ENCODE data around the gene GMNC.

Gene GMNC

DNA sequence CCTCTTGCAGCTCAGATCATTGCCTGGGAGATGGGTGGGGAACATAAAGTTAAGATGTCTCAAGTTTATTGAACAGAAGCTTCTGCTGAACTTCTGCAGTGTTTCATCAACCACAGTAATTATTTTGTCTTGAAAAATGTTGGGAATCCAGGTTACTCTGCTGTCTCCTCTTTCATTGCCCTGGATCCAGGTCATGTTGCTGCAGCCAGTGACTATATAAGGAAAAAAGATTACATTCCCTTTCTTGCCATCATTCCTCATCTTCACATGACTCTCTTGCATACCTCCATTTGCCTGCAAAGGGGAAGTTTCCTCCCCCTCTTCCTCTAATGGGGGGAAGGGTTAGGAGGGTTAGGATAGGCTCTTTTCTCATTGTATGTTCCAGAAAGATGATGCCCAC, 15.1 kb downstream of the GMNC start:
- DNase-seq: no peak

DNA sequence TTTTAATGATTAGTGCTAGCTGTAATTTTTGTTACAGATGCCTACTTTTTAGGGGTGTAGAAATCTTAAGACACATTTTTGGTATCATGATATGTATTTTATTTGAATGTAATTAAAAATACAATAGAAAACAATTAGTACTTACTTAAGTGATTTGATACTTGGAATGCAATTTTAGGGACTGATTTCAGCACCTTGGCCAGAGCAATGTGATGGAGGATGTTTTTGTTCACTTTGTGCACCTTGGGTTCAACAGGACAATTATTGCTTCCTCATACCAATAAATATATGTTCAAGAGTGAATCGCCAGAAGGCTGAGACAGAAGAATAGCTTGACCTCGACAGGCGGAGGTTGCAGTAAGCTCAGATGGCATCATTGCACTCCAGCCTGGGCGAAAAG, 22.3 kb downstream of the GMNC start:
- DNase-seq: no peak

DNA sequence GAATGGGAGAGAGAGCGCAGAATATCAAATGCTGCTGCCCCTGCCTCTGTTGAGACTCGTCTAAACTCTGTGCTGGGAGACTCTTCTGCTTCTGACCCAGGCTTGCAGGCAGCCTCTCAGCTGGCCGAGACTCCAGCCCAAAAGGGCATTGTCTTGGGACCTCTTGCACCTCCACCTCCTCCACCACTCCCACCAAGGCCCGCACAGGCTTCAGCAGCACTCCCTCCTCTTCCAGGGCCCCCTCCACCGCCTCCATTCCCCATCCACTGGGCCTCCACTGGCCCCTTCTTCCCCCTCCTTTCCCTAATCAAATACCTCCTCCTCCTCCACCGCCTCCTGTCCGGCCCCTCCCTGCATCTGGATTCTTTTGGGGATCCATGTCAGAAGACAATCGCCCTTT, 31.3 kb downstream of the GMNC start:
- DNase-seq: no peak

DNA sequence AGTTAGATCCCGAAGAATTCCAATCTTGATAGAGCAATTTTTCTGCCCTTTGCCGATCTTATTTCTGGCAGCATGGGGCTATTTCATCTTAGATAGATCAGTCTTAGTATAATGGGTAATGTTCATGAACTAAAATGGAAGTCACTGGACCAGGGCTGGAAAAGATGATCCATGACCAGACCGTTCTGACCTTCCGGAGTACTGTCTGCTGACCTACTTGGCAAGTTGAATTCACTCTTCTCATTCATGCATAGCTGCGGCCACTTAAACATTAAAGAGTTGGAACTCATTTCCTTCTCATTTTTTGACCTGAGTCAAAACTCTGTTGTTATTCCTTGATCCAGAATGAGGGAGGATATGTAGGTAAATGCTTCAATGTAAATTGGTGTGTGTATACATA, 32.5 kb downstream of the GMNC start:
- DNase-seq: no peak

DNA sequence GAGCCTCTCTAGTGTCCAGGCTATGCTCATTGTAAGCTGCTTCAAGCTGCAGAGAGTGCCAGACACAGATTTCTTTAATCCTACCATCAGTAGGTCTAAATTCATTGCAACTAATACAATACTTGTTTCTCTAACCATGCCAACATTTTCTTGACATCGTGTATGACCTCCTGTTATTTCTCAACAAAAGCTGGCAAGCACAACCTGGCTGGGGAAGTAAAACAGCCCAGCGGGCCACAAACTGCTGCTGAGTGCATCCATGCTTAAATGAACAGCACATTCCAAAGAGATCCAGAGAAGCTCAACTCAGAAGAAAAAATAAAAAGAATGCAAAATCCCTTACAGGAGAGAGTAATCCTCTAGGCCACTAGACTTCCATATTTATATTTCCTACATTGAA, 36.5 kb downstream of the GMNC start:
- DNase-seq: no peak

DNA sequence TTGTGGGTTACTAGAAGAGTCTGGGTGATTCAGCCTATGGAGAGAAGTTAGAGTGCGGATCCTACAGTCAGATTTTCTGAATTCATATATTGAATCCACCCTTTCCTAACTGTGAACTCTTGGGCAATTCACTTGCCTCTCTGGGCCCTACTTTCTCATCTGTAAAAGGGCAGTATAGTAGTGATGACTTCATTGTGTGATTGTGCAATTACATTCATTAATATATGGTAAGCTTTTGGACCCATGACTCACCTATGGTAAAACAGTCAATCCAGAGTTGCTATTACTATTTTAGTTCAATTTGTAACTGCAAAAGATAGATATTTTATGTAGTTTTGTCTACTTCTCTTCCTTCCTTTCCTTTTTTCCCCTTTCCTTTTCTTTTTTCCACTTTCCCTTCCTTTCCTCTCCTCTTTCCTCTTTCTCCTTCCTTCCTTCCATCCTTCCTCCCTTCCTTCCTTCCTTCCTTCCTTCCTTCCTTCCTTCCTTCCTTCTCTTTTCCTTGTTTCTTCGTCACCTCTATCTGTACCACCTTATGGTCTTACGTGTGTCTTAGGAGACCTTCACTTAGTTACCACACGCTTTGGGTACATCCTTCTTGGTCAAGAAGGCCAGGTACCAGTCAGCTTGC, 37.0 kb downstream of the GMNC start:
- DNase-seq: no peak

DNA sequence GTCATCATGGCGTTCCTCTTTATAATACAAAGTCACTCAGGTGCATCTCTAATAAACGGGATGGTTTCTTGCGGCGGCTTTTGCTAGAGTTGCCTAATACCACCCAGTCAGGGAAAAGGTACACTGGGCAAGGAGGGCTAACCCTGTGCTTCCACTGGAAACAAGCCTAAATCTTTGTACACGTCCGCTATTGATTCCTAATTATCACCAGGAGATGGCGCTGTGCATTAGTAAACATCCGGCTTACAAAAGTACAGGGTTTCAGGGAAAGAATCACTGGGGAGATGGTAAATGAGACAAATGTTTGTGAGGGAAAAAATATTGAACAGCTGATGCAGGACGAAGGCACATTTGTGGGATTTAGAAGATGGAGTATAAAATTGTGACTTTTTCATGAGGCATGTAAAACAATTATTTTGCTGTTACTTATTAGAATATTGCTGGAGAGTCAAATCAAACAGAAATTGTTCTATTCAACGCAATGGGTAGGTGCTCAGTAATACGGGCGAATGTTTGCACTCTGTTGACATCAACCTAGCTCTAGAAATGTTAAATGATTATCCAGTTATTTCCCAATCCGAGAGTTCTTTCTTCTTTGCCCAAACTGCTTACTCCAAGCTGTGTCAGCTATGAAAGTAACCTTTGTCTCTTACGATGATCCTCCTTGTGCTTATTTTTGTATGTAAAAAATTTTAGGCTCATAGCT, 50.6 kb downstream of the GMNC start:
- DNase-seq: no peak

DNA sequence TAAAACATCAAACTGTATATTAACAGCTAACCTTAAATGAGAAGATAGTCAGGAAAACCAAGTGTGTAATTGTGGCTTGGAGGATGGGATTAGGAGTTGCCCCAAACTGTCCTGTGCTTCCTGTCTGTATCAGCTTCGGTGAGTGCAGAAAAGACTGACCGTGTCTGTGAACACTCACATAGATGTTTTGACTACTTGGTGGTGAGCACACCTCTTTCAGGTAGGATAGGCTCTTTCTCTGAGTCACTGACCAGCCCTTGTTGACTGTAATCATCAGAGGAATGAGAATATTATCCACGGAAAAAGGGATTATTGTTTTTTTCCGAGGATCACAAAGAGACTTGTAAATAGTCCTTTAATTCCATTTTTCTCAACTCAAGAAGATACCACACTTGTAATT, 51.5 kb downstream of the GMNC start:
- no peak for DNase-seq

DNA sequence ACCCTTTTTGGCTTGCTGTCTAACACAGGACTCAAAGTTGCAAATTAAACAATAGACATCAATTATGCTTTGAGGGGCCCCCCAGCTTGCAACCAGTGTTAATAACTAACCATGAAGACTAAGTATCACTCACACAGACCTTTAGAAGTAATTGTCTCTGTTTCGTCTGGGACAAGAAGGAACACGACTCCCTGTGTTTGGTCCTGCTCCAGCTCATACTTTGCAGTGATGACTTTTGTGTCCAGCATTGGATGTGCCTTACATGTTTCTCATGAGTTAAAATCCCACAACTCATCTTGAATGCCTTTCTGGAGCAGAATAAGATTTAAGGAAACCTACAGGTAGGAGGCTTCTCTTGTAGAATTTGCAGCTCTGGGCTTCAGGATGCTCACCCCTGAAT, 53.1 kb downstream of the GMNC start:
- DNase-seq: no peak

DNA sequence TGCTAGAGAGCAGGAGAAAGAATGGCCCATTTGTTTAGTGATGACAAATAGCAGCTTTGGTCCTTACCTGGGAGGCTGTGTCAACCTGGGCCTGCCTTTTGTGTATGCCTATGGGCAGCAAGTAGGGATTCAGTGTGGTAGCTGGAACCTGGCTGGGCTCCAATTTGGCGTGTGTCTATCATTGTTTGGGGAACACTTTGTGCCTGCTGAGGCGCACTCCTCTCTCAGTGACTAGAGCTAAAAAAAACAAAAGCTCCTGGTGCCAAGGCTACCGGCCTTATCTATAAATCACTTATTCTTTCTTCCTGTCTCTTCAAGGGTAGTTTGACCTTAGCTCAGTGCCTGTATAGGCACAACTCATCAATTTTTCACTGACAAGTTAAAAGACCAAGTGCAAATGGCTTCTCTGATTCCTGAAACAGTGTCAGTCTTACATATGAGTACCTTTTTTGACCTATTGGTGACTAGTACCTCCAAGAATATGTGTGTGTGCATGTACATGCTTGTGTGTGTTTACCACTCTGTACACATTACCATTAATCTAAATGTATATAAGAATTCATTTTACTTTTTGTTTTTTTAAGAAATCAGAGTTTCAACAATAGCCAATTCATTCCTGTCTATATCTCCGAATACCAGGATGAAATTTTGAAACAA, 54.6 kb downstream of the GMNC start:
- no peak for DNase-seq

Measured in effector CD4-positive, alpha-beta T cell (primary cell).